CD14-positive monocyte (primary cell): ENCODE measurements around the gene FOXP1. TPM values are rescaled to one million over a fixed set of nuclear protein-coding genes. Genes with fewer than 3 reads are reported as not detected.

ENCODE experiments used
- DNase-seq, 3 donors: peaks; one replicate each; pipeline ENCODE4 v3.0.0-alpha.2; 2011 to 2022
- H2AFZ ChIP-seq: 2 replicates; pipeline ENCODE4 v1.6.0; 2012; ENCODE audit warnings: mild to moderate bottlenecking, low read depth, low read length, inconsistent platforms; ENCODE audit not compliant: insufficient read depth, poor library complexity, severe bottlenecking
- H3K27ac ChIP-seq, 2 donors: 1 replicate in 1 of 2; 2 replicates in 1 of 2; pipeline ENCODE4 v1.5.1; 2012 to 2013; ENCODE audit warnings: low read length in 2 of 2, control low read depth in 1 of 2, inconsistent platforms in 1 of 2, low read depth in 1 of 2, mild to moderate bottlenecking in 1 of 2
- H3K27me3 ChIP-seq, 2 donors: one replicate each; pipeline versions ENCODE4 v1.6.0 to v1.6.1; 2011 to 2013; ENCODE audit warnings: low read length in 2 of 2; ENCODE audit not compliant: control insufficient read depth in 2 of 2, insufficient read depth in 2 of 2
- H3K36me3 ChIP-seq, 2 donors: replicated peaks in 1 of 2; 1 replicate in 1 of 2; 2 replicates in 1 of 2; pipeline versions ENCODE4 v1.5.1 to v1.6.1; 2012 to 2013; ENCODE audit warnings: low read length in 2 of 2, control low read depth in 1 of 2, inconsistent platforms in 1 of 2, mild to moderate bottlenecking in 1 of 2; ENCODE audit not compliant: insufficient read depth in 2 of 2, control insufficient read depth in 1 of 2
- H3K4me1 ChIP-seq, 2 donors: 1 replicate in 1 of 2; 2 replicates in 1 of 2; pipeline versions ENCODE4 v1.5.1 to v1.6.1; 2012 to 2013; ENCODE audit warnings: low read length in 2 of 2, control low read depth in 1 of 2, inconsistent platforms in 1 of 2, mild to moderate bottlenecking in 1 of 2, moderate library complexity in 1 of 2; ENCODE audit not compliant: insufficient read depth in 2 of 2, control insufficient read depth in 1 of 2
- H3K4me2 ChIP-seq: replicated peaks from 2 replicates; pipeline ENCODE3; 2012; ENCODE audit warnings: low read length, moderate library complexity, mild to moderate bottlenecking; ENCODE audit not compliant: poor library complexity, severe bottlenecking; ENCODE audit errors: extremely low read depth
- H3K4me3 ChIP-seq, 3 experiments: fragments of 200-600 bp in 1 of 3; sonication (generic) in 1 of 3; replicated peaks in 1 of 3; 1 replicate in 2 of 3; 2 replicates in 1 of 3; pipeline ENCODE4 v1.5.1; 2011 to 2013; ENCODE audit warnings: low read length in 3 of 3, mild to moderate bottlenecking in 3 of 3, control low read depth in 2 of 3, low read depth in 2 of 3, inconsistent platforms in 1 of 3, moderate library complexity in 1 of 3
- H3K79me2 ChIP-seq: 2 replicates; pipeline ENCODE4 v1.6.0; 2012; ENCODE audit warnings: mild to moderate bottlenecking, control low read depth, inconsistent platforms, low read length, moderate library complexity; ENCODE audit not compliant: insufficient read depth
- H3K9ac ChIP-seq: 2 replicates; pipeline ENCODE4 v1.6.0; 2017; ENCODE audit warnings: low read length, mild to moderate bottlenecking; ENCODE audit not compliant: insufficient read depth, poor library complexity, severe bottlenecking
- H3K9me3 ChIP-seq, 2 donors: replicated peaks in 1 of 2; 1 replicate in 1 of 2; 2 replicates in 1 of 2; pipeline versions ENCODE4 v1.5.1 to v1.6.1; 2012 to 2013; ENCODE audit warnings: low read length in 2 of 2, control low read depth in 1 of 2; ENCODE audit not compliant: control insufficient read depth in 1 of 2, insufficient read depth in 1 of 2
- H4K20me1 ChIP-seq: 2 replicates; pipeline ENCODE4 v1.6.0; 2012; ENCODE audit warnings: mild to moderate bottlenecking, low read length, control low read depth, moderate library complexity; ENCODE audit not compliant: insufficient read depth
- H3K27ac Mint-ChIP-seq, 7 donors: one replicate each; pipeline ENCODE4 v1.8.0; 2020; ENCODE audit warnings: mild to moderate bottlenecking in 7 of 7, mixed read lengths in 7 of 7, moderate library complexity in 6 of 7, inconsistent platforms in 2 of 7
- H3K27me3 Mint-ChIP-seq, 3 donors: one replicate each; pipeline ENCODE4 v1.8.0; 2021 to 2022; ENCODE audit warnings: low read depth in 3 of 3, mild to moderate bottlenecking in 3 of 3, mixed read lengths in 3 of 3, moderate library complexity in 3 of 3, inconsistent platforms in 1 of 3
- H3K36me3 Mint-ChIP-seq, 2 donors: one replicate each; pipeline ENCODE4 v1.8.0; 2020; ENCODE audit warnings: mixed read lengths in 2 of 2, inconsistent platforms in 1 of 2, mild to moderate bottlenecking in 1 of 2
- H3K4me1 Mint-ChIP-seq: one replicate; pipeline ENCODE4 v1.8.0; 2020; ENCODE audit warnings: mild to moderate bottlenecking, mixed read lengths
- H3K4me3 Mint-ChIP-seq, 2 donors: one replicate each; pipeline ENCODE4 v1.8.0; 2020; ENCODE audit warnings: mild to moderate bottlenecking in 2 of 2, mixed read lengths in 2 of 2, moderate library complexity in 1 of 2
- H3K9me3 Mint-ChIP-seq, 7 donors: one replicate each; pipeline ENCODE4 v1.8.0; 2020 to 2022; ENCODE audit warnings: mixed read lengths in 7 of 7, mild to moderate bottlenecking in 6 of 7, moderate library complexity in 6 of 7, inconsistent platforms in 2 of 7
- WGBS: methylation state at CpG from one replicate; pipeline ENCODE4 v1.1.5; 2013; ENCODE audit warnings: missing lambda C conversion rate; ENCODE audit not compliant: insufficient coverage; 5-methylcytosine and 5-hydroxymethylcytosine counted together
- intact Hi-C, 2 donors: fragments of 100-400 bp; cut with micrococcal nuclease; formaldehyde crosslinking; loops; one replicate each; pipeline versions ENCODE4 v1.15.0 to v1.15.1; 2023
- polyA plus RNA-seq, 3 donors: library from polyadenylated mRNA; depleted of rRNA in 1 of 3; unstranded in 2 of 3; stranded (reverse) in 1 of 3; fragments of 300-500 nt in 2 of 3; fragments of >200 nt in 1 of 3; fragmentation: Illumina TruSeq in 2 of 3; gene quantifications; 1 replicate in 2 of 3; 2 replicates in 1 of 3; pipeline ENCODE4 v1.2.3, GENCODE V29; 2012 to 2021
- TF ChIP-seq, protein P1 (sequence below): fragments of 200-600 bp; IDR thresholded peaks from one replicate; pipeline ENCODE4 v1.8.0; 2022; ENCODE audit warnings: antibody characterized with exemption, mild to moderate bottlenecking

FOXP1 gene
- polyA plus RNA-seq, 3 donors = 25.7 to 42.6 (median 27.8) TPM

DNA sequence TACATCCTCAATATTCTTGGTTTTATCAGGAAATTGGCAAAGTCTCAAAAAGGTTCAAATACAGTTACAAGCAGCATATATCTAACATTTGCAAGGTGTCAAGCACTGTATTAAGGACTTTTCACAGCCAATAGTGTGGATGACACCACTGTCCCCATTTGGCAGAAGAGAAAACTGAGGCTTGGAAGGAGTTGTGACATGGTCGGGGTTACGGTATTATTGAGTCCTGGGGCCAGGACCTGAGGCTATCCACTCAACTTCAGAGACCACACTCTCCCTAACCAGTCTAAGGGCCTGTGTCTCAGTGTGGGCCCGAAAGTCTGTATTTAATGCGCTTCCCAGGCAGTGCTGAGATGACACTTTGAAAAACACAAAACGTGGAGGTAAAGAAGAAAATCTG is 99.1 kb downstream of the FOXP1 start:
- Histone ChIP-seq H4K20me1 (peaks cover 72% of the 10 kb centered on the region), H2AFZ (no peak overlapping the region), H3K27ac (no peak overlapping the region), H3K4me1 (peaks cover 8 to 23% of the 10 kb centered on the region in 2 donors), H3K9me3 (no peaks in the 10 kb centered on the region), H3K4me3 (no peak overlapping the region), H3K36me3 (peaks cover 0 to 7% of the 10 kb centered on the region in 2 donors), H3K27me3 (no peaks in the 10 kb centered on the region), H3K9ac (no peak overlapping the region), H3K79me2 (peaks cover 98% of the 10 kb centered on the region), H3K4me2 (no peak overlapping the region)
- intact Hi-C loops = no loop called here
- no peak for DNase-seq
- H3K36me3 Mint-ChIP-seq = peaks cover 8 to 19% of the 10 kb centered on the region in 2 donors
- no peaks in the 10 kb centered on the region for H3K27me3 Mint-ChIP-seq
- peak overlapping the region in 1 of 7 donors; percentile 32 for H3K27ac Mint-ChIP-seq
- H3K4me1 Mint-ChIP-seq = peaks cover 32% of the 10 kb centered on the region
- no peak overlapping the region for H3K4me3 Mint-ChIP-seq
- WGBS = no CpG with 5 or more reads among the region's 5 CpGs
- H3K9me3 Mint-ChIP-seq = no peaks in the 10 kb centered on the region
- TF ChIP-seq, protein P1, sequence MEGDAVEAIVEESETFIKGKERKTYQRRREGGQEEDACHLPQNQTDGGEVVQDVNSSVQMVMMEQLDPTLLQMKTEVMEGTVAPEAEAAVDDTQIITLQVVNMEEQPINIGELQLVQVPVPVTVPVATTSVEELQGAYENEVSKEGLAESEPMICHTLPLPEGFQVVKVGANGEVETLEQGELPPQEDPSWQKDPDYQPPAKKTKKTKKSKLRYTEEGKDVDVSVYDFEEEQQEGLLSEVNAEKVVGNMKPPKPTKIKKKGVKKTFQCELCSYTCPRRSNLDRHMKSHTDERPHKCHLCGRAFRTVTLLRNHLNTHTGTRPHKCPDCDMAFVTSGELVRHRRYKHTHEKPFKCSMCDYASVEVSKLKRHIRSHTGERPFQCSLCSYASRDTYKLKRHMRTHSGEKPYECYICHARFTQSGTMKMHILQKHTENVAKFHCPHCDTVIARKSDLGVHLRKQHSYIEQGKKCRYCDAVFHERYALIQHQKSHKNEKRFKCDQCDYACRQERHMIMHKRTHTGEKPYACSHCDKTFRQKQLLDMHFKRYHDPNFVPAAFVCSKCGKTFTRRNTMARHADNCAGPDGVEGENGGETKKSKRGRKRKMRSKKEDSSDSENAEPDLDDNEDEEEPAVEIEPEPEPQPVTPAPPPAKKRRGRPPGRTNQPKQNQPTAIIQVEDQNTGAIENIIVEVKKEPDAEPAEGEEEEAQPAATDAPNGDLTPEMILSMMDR = no peak

DNA sequence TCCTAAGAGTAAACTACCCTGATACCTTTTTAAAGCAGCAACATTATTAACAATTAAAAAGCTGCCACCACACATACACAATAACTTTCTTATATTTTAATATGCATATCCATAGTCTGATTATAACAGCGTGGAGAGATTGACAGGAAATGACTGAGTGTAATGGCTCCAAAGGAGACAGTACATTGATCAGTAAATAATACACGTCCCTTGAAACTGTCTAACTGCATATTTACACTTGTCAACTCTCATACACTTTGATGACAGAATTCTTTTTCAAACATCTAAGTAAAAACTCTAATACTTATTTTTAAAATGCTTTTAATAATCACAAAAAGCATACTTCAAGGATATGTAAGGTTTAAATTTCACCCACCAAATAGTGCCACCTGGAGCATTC is 99.5 kb downstream of the FOXP1 start:
- peaks cover 71% of the 10 kb centered on the region for H4K20me1 ChIP-seq
- Mint-ChIP-seq H3K4me3 (no peak overlapping the region), H3K27me3 (no peaks in the 10 kb centered on the region), H3K9me3 (no peaks in the 10 kb centered on the region), H3K36me3 (peaks cover 4 to 18% of the 10 kb centered on the region in 2 donors), H3K4me1 (peaks cover 36% of the 10 kb centered on the region), H3K27ac (no peak overlapping the region)
- no peaks in the 10 kb centered on the region for H3K27me3 ChIP-seq
- TF ChIP-seq, protein P1 = no peak
- peaks cover 0 to 3% of the 10 kb centered on the region in 2 donors for H3K36me3 ChIP-seq
- H3K4me1 ChIP-seq = peaks cover 8 to 23% of the 10 kb centered on the region in 2 donors
- no peak overlapping the region for H3K9ac ChIP-seq
- intact Hi-C loops = no loop called here
- WGBS = no CpG with 5 or more reads among the region's 2 CpGs
- no peak overlapping the region for H3K27ac ChIP-seq
- H3K4me2 ChIP-seq = no peak overlapping the region
- peaks cover 98% of the 10 kb centered on the region for H3K79me2 ChIP-seq
- no peak for DNase-seq
- H3K4me3 ChIP-seq = no peak overlapping the region
- H2AFZ ChIP-seq = no peak overlapping the region
- H3K9me3 ChIP-seq = no peaks in the 10 kb centered on the region
